ENCODE results near the gene ENO2. TPM values are rescaled to one million over a fixed set of nuclear protein-coding genes. Genes with fewer than 3 reads are reported as not detected.

Gene ENO2
- total RNA-seq, 1 donor from 2014 or later: 33.7 TPM

DNA sequence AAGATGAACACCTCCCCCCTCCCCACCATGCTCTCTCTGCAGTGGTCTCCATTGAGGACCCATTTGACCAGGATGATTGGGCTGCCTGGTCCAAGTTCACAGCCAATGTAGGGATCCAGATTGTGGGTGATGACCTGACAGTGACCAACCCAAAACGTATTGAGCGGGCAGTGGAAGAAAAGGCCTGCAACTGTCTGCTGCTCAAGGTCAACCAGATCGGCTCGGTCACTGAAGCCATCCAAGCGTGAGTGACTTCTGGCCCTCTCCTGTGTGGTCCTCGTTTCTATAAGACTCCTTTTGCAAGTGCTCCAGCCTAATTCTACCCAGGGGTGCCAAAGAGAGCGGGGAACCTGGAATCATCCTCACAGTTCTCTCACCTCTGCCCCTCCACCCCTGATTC is 7.2 kb downstream of the ENO2 start:
- H3K27me3 ChIP-seq (ENCODE audit: control insufficient read depth, insufficient read depth, low read length): no peaks in the 10 kb centered on the region
- H3K4me3 ChIP-seq (ENCODE audit: low read depth, low read length): no peak overlapping the region
- H3K36me3 ChIP-seq (ENCODE audit: control insufficient read depth, insufficient read depth, low read length): no peaks in the 10 kb centered on the region
- TF ChIP-seq, protein P1, sequence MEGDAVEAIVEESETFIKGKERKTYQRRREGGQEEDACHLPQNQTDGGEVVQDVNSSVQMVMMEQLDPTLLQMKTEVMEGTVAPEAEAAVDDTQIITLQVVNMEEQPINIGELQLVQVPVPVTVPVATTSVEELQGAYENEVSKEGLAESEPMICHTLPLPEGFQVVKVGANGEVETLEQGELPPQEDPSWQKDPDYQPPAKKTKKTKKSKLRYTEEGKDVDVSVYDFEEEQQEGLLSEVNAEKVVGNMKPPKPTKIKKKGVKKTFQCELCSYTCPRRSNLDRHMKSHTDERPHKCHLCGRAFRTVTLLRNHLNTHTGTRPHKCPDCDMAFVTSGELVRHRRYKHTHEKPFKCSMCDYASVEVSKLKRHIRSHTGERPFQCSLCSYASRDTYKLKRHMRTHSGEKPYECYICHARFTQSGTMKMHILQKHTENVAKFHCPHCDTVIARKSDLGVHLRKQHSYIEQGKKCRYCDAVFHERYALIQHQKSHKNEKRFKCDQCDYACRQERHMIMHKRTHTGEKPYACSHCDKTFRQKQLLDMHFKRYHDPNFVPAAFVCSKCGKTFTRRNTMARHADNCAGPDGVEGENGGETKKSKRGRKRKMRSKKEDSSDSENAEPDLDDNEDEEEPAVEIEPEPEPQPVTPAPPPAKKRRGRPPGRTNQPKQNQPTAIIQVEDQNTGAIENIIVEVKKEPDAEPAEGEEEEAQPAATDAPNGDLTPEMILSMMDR (IDR thresholded peaks at IDR 0.05; ENCODE audit: insufficient read depth, low read length, poor library complexity, severe bottlenecking): no peak
- no peak for DNase-seq (ENCODE audit: low read depth)

DNA sequence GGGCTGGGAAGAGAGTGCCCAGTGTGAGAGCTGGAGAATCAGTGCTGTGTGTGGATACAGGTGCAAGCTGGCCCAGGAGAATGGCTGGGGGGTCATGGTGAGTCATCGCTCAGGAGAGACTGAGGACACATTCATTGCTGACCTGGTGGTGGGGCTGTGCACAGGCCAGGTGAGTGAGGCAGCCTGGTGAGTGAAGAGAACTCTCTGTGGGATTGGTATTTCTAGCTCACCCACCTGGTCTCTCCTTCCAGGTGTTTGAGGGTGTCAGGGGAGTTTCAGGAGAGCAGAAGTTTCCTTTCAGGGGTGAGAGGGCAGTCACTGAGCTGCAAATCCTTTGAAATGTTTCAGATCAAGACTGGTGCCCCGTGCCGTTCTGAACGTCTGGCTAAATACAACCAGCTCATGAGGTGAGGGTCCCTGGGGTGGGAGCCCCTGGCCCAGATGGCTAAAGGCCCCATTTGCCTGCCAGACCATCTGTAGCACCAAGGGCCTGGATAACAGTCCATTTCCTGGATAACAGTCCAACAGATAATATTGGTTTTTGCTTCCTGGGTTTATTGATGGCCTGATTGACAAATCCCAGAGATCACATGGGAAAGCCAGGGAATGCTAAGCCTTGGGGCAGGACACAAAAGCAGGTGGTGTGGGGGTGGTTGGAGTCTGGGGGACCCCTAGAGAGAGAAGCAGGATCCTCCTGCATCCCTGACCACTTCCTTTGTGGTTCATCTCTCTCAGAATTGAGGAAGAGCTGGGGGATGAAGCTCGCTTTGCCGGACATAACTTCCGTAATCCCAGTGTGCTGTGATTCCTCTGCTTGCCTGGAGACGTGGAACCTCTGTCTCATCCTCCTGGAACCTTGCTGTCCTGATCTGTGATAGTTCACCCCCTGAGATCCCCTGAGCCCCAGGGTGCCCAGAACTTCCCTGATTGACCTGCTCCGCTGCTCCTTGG is 7.9 kb downstream of the ENO2 start:
- H3K27me3 ChIP-seq (ENCODE audit: control insufficient read depth, insufficient read depth, low read length): no peaks in the 10 kb centered on the region
- no peaks in the 10 kb centered on the region for H3K36me3 ChIP-seq (ENCODE audit: control insufficient read depth, insufficient read depth, low read length)
- TF ChIP-seq, protein P1 (IDR thresholded peaks at IDR 0.05; ENCODE audit: insufficient read depth, low read length, poor library complexity, severe bottlenecking): no peak
- H3K4me3 ChIP-seq (ENCODE audit: low read depth, low read length): no peak overlapping the region
- no peak for DNase-seq (ENCODE audit: low read depth)

DNA sequence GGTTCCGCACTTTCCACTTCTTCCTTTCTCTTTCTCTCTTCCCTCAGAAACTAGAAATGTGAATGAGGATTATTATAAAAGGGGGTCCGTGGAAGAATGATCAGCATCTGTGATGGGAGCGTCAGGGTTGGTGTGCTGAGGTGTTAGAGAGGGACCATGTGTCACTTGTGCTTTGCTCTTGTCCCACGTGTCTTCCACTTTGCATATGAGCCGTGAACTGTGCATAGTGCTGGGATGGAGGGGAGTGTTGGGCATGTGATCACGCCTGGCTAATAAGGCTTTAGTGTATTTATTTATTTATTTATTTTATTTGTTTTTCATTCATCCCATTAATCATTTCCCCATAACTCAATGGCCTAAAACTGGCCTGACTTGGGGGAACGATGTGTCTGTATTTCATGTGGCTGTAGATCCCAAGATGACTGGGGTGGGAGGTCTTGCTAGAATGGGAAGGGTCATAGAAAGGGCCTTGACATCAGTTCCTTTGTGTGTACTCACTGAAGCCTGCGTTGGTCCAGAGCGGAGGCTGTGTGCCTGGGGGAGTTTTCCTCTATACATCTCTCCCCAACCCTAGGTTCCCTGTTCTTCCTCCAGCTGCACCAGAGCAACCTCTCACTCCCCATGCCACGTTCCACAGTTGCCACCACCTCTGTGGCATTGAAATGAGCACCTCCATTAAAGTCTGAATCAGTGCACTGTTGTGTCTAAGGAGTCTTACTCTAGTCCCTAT is 8.8 kb downstream of the ENO2 start:
- no peak for DNase-seq (ENCODE audit: low read depth)
- H3K27me3 ChIP-seq (ENCODE audit: control insufficient read depth, insufficient read depth, low read length): no peaks in the 10 kb centered on the region
- no peaks in the 10 kb centered on the region for H3K36me3 ChIP-seq (ENCODE audit: control insufficient read depth, insufficient read depth, low read length)
- no peak overlapping the region for H3K4me3 ChIP-seq (ENCODE audit: low read depth, low read length)
- TF ChIP-seq, protein P1 (IDR thresholded peaks at IDR 0.05; ENCODE audit: insufficient read depth, low read length, poor library complexity, severe bottlenecking): no peak

DNA sequence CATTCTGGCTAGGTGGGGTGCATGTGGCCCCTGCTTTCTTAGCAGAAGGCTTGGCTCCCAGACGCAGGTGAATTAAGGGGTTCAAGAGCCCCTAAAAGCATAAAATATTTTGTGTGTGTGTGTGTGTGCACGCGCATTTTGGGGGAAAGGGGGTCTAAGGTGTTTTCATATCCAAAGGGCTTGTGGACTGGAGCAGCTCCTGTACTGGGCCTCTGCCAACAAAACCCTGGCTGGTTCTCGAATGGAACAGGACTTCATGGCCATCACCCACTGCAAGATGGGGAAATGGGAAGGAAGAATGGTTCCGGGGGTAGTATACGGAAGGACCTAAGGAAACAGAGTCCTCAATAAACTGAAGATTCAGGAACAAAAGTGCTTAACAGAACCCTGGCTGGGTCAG is 9.5 kb downstream of the ENO2 start:
- no peak for DNase-seq (ENCODE audit: low read depth)
- Histone ChIP-seq H3K36me3 (ENCODE audit: control insufficient read depth, insufficient read depth, low read length) (no peaks in the 10 kb centered on the region), H3K27me3 (ENCODE audit: control insufficient read depth, insufficient read depth, low read length) (no peaks in the 10 kb centered on the region), H3K4me3 (ENCODE audit: low read depth, low read length) (no peak overlapping the region)
- TF ChIP-seq, protein P1 (IDR thresholded peaks at IDR 0.05; ENCODE audit: insufficient read depth, low read length, poor library complexity, severe bottlenecking): no peak

DNA sequence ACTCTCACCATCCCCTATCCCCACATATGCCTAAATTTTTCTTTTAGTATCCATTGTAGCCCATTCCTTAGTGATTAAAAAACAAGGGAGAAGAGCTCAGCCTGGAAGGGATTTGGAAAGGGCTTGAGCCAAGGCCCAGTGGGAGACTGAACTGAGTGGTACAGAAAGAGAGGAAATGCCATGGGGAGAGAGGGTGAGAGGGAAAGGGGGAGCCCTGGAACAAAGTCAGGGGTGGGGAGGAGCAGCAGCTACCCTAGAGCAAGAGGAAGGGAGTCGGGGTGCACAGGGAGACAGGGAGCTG is 10.8 kb downstream of the ENO2 start:
- no peaks in the 10 kb centered on the region for H3K27me3 ChIP-seq (ENCODE audit: control insufficient read depth, insufficient read depth, low read length)
- TF ChIP-seq, protein P1 (IDR thresholded peaks at IDR 0.05; ENCODE audit: insufficient read depth, low read length, poor library complexity, severe bottlenecking): no peak
- no peak overlapping the region for H3K4me3 ChIP-seq (ENCODE audit: low read depth, low read length)
- no peak for DNase-seq (ENCODE audit: low read depth)
- no peaks in the 10 kb centered on the region for H3K36me3 ChIP-seq (ENCODE audit: control insufficient read depth, insufficient read depth, low read length)

All from kidney epithelial cell (primary cell).